MG63 (cell line): ENCODE results near the gene CHIT1. TPM values are rescaled to one million over a fixed set of nuclear protein-coding genes. Genes with fewer than 3 reads are reported as not detected.

Experiments used
- DNase-seq: peaks from one replicate; pipeline ENCODE4 v3.0.0-alpha.2; 2020
- H3K27me3 ChIP-seq: fragments of 250-450 bp; sonication (Bioruptor Pico); 2 replicates; pipeline ENCODE4 v1.5.1; 2020; ENCODE audit warnings: mild to moderate bottlenecking, moderate library complexity
- H3K36me3 ChIP-seq: fragments of 250-450 bp; sonication (Bioruptor Pico); 2 replicates; pipeline ENCODE4 v1.5.1; 2020; ENCODE audit warnings: mild to moderate bottlenecking, moderate library complexity
- H3K4me3 ChIP-seq: fragments of 250-450 bp; sonication (Bioruptor Pico); 2 replicates; pipeline ENCODE4 v1.5.1; 2020; ENCODE audit warnings: mild to moderate bottlenecking, moderate library complexity
- H3K9me3 ChIP-seq: fragments of 250-450 bp; sonication (Bioruptor Pico); 2 replicates; pipeline ENCODE4 v1.5.1; 2020; ENCODE audit warnings: mild to moderate bottlenecking, moderate library complexity
- total RNA-seq: library from RNA; depleted of rRNA; stranded (reverse); fragments of >200 nt; shearing (Covaris generic); gene quantifications from 2 replicates; pipeline ENCODE4 v1.2.3, GENCODE V29; 2014; ENCODE audit warnings: low replicate concordance; rRNA removed

CHIT1 gene
- total RNA-seq, 1 experiment from 2014 or later, result not detected

GRCh38 chr1:203166192-203166940 lies 63.1 kb downstream of the CHIT1 start:
- 0 out of 2 replicates have a peak, but pooled peaks cover 1% of the 10 kb centered on the region for H3K9me3 ChIP-seq
- DNase-seq, result no peak
- H3K36me3 ChIP-seq, result no peaks in the 10 kb centered on the region
- H3K27me3 ChIP-seq, result no peaks in the 10 kb centered on the region
- H3K4me3 ChIP-seq, result no peak overlapping the region

Other genes with a start within 250 kb of the CHIT1 start
- 123 and 153 TPM in 2 replicates for gene TMEM183A, start 222.3 kb downstream of the CHIT1 start, total RNA-seq
- 0.39 and 1.2 TPM in 2 replicates for gene PPFIA4, start 203.2 kb downstream of the CHIT1 start, total RNA-seq
- not detected in 2 replicates for gene MYOG, start 143.7 kb downstream of the CHIT1 start, total RNA-seq
- 0.94 and 1.5 TPM in 2 replicates for gene ADORA1, start 101.9 kb downstream of the CHIT1 start, total RNA-seq
- gene MYBPH, start 53.8 kb downstream of the CHIT1 start, total RNA-seq, result not detected in 2 replicates
- 3.5 and 4.8 TPM in 2 replicates for gene CHI3L1, start 43.0 kb downstream of the CHIT1 start, total RNA-seq
- 0.10 and 2.0 TPM in 2 replicates for gene BTG2, start 75.8 kb upstream of the CHIT1 start, total RNA-seq
- not detected in 2 replicates for gene FMOD, start 121.4 kb upstream of the CHIT1 start, total RNA-seq
- not detected in 2 replicates for gene PRELP, start 246.1 kb upstream of the CHIT1 start, total RNA-seq